HEK293 (cell line): ENCODE data around the gene COL5A1.

Experiments used
- CTCF ChIA-PET: fragments of 350-600 bp; formaldehyde crosslinking; extraction: SDS; loops from one replicate; lab custom pipeline; 2021; ENCODE audit warnings: antibody characterized with exemption; lab: Yijun Ruan, JAX
- POLR2A ChIA-PET: fragments of 300-600 bp; formaldehyde crosslinking; extraction: SDS; loops from one replicate; lab custom pipeline; 2020; ENCODE audit warnings: antibody characterized with exemption, inconsistent platforms; lab: Yijun Ruan, JAX
- H3K27ac ChIP-seq: fragments of 200-500 bp; sonication (Bioruptor generic); 2 replicates; pipeline ENCODE4 v1.5.1; 2014; ENCODE audit warnings: low read depth, low read length, control low read depth, inconsistent platforms; ENCODE audit errors: extremely low read depth
- H3K36me3 ChIP-seq, 2 experiments: fragments of 200-500 bp in 1 of 2; sonication (Bioruptor generic) in 1 of 2; 1 replicate in 1 of 2; 2 replicates in 1 of 2; pipeline ENCODE4 v1.5.1; 2014 to 2017; ENCODE audit warnings: inconsistent platforms in 2 of 2, low read length in 2 of 2; ENCODE audit not compliant: control insufficient read depth in 2 of 2, insufficient read depth in 1 of 2
- H3K4me1 ChIP-seq: fragments of 200-500 bp; sonication (Bioruptor generic); 2 replicates; pipeline ENCODE4 v1.5.1; 2014; ENCODE audit warnings: mild to moderate bottlenecking, low read length, inconsistent platforms; ENCODE audit not compliant: control insufficient read depth, insufficient read depth
- H3K4me3 ChIP-seq: 2 replicates; pipeline ENCODE4 v1.5.1; 2011; ENCODE audit warnings: low read depth, mild to moderate bottlenecking, control low read depth, low read length, moderate library complexity
- H3K9me3 ChIP-seq: fragments of 200-500 bp; sonication (Bioruptor generic); 2 replicates; pipeline ENCODE4 v1.5.1; 2014; ENCODE audit warnings: low read depth, low read length, inconsistent platforms; ENCODE audit not compliant: control insufficient read depth, insufficient read depth
- GFI1B ChIP-seq: fragments of 450-650 bp; formaldehyde crosslinking; IDR thresholded peaks from 2 replicates; pipeline ENCODE4 v1.5.1; 2016; ENCODE audit warnings: missing biosample characterization, missing genetic modification characterization
- SALL2 ChIP-seq: fragments of 450-650 bp; formaldehyde crosslinking; IDR thresholded peaks from 2 replicates; pipeline ENCODE4 v1.5.0; 2017; ENCODE audit warnings: missing biosample characterization, mild to moderate bottlenecking, missing genetic modification characterization, borderline replicate concordance
- SETDB1 ChIP-seq: IDR thresholded peaks from one replicate; pipeline ENCODE4 v1.6.1; 2017; ENCODE audit warnings: mild to moderate bottlenecking, low read length, moderate library complexity, mixed read lengths; ENCODE audit not compliant: insufficient read length
- SP7 ChIP-seq: fragments of 450-650 bp; formaldehyde crosslinking; IDR thresholded peaks from 2 replicates; pipeline ENCODE4 v1.5.1; 2016; ENCODE audit warnings: missing biosample characterization, missing genetic modification characterization
- ZFP69B ChIP-seq: fragments of 450-650 bp; formaldehyde crosslinking; IDR thresholded peaks from 2 replicates; pipeline ENCODE4 v1.5.1; 2016; ENCODE audit warnings: missing biosample characterization, missing genetic modification characterization
- ZNF140 ChIP-seq: fragments of 450-650 bp; formaldehyde crosslinking; IDR thresholded peaks from 2 replicates; pipeline ENCODE4 v1.5.1; 2016; ENCODE audit warnings: missing biosample characterization, missing genetic modification characterization
- ZNF146 ChIP-seq: fragments of 450-650 bp; formaldehyde crosslinking; IDR thresholded peaks from 2 replicates; pipeline ENCODE4 v1.5.1; 2016; ENCODE audit warnings: missing biosample characterization, missing genetic modification characterization
- ZNF175 ChIP-seq: fragments of 450-650 bp; formaldehyde crosslinking; IDR thresholded peaks from 2 replicates; pipeline ENCODE4 v1.5.1; 2016; ENCODE audit warnings: missing biosample characterization, missing genetic modification characterization
- ZNF2 ChIP-seq: fragments of 450-650 bp; formaldehyde crosslinking; IDR thresholded peaks from 2 replicates; pipeline ENCODE4 v1.5.1; 2016; ENCODE audit warnings: missing biosample characterization, missing genetic modification characterization
- ZNF202 ChIP-seq: fragments of 450-650 bp; formaldehyde crosslinking; IDR thresholded peaks from 2 replicates; pipeline ENCODE4 v1.5.1; 2016; ENCODE audit warnings: missing biosample characterization, missing genetic modification characterization, borderline replicate concordance
- ZNF274 ChIP-seq, 2 experiments: fragments of 200-500 bp in 1 of 2; fragments of 450-650 bp in 1 of 2; sonication (Bioruptor generic) in 1 of 2; formaldehyde crosslinking in 1 of 2; IDR thresholded peaks; 2 replicates each; pipeline versions ENCODE4 v1.5.1 to v1.6.1; 2014 to 2016; ENCODE audit warnings: borderline replicate concordance in 1 of 2, inconsistent platforms in 1 of 2, low read length in 1 of 2, missing biosample characterization in 1 of 2, missing genetic modification characterization in 1 of 2
- ZNF621 ChIP-seq: fragments of 450-650 bp; formaldehyde crosslinking; IDR thresholded peaks from 2 replicates; pipeline ENCODE4 v1.5.1; 2017; ENCODE audit warnings: missing biosample characterization, missing genetic modification characterization
- ZNF701 ChIP-seq: fragments of 450-650 bp; formaldehyde crosslinking; IDR thresholded peaks from 2 replicates; pipeline ENCODE4 v1.5.1; 2016; ENCODE audit warnings: missing biosample characterization, missing genetic modification characterization
- ZSCAN16 ChIP-seq: fragments of 450-650 bp; formaldehyde crosslinking; IDR thresholded peaks from 2 replicates; pipeline ENCODE4 v1.5.1; 2016; ENCODE audit warnings: missing biosample characterization, missing genetic modification characterization
- ZSCAN30 ChIP-seq: fragments of 450-650 bp; IDR thresholded peaks from 2 replicates; pipeline ENCODE4 v1.5.1; 2018; ENCODE audit warnings: missing biosample characterization, mild to moderate bottlenecking, missing genetic modification characterization, moderate library complexity
- TF ChIP-seq, protein P1 (sequence below): fragments of 450-650 bp; formaldehyde crosslinking; IDR thresholded peaks from 2 replicates; pipeline ENCODE4 v1.5.1; 2016; ENCODE audit warnings: missing biosample characterization, missing genetic modification characterization
- TF ChIP-seq, protein P2 (sequence below): fragments of 450-650 bp; formaldehyde crosslinking; IDR thresholded peaks from 2 replicates; pipeline ENCODE4 v1.5.1; 2016; ENCODE audit warnings: missing biosample characterization, missing genetic modification characterization
- TF ChIP-seq, protein P3 (sequence below): fragments of 450-650 bp; formaldehyde crosslinking; IDR thresholded peaks from 2 replicates; pipeline ENCODE4 v1.5.1; 2017; ENCODE audit warnings: missing biosample characterization, missing genetic modification characterization
- TF ChIP-seq, protein P4 (sequence below): fragments of 450-650 bp; formaldehyde crosslinking; IDR thresholded peaks from 2 replicates; pipeline ENCODE4 v1.5.1; 2016; ENCODE audit warnings: missing biosample characterization, missing genetic modification characterization

The COL5A1 gene

DNA sequence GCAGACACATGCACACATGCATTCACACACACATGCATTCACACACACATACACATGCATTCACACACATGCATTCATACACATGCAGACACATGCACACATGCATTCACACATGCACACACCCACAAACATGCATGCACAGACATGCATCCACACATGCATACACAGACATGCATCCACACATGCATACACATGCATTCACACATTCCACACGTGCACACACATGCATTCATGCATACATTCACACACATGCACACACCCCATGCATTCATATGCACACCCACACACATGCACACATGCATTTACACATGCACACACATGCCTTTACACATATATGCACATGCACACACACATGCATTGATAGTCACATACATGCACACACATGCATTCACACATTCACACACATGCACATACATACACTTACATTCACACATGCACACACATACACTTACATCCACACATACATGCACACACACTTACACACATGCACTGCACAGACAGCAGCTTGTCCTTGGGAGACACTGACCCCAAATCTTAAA is 106.4 kb downstream of the COL5A1 start:
- H3K4me3 ChIP-seq: no peak overlapping the region
- no peak overlapping the region for H3K27ac ChIP-seq
- no peaks in the 10 kb centered on the region for H3K4me1 ChIP-seq
- H3K36me3 ChIP-seq: peaks cover 0 to 18% of the 10 kb centered on the region in 2 experiments; a peak in 1 of 3 replicates
- ChIA-PET POLR2A (no interaction called here), CTCF (interaction anchor here (0.6 kb wide), 1 partner anchor 338 kb away, joined by 3 read pairs; no protein-coding TSS in a partner anchor)
- TF ChIP-seq, protein P1, sequence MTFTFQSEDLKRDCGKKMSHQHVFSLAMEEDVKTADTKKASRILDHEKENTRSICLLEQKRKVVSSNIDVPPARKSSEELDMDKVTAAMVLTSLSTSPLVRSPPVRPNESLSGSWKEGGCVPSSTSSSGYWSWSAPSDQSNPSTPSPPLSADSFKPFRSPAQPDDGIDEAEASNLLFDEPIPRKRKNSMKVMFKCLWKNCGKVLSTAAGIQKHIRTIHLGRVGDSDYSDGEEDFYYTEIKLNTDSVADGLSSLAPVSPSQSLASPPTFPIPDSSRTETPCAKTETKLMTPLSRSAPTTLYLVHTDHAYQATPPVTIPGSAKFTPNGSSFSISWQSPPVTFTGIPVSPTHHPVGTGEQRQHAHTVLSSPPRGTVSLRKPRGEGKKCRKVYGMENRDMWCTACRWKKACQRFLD (tag by site-specific recombination): no peak
- TF ChIP-seq, protein P2, sequence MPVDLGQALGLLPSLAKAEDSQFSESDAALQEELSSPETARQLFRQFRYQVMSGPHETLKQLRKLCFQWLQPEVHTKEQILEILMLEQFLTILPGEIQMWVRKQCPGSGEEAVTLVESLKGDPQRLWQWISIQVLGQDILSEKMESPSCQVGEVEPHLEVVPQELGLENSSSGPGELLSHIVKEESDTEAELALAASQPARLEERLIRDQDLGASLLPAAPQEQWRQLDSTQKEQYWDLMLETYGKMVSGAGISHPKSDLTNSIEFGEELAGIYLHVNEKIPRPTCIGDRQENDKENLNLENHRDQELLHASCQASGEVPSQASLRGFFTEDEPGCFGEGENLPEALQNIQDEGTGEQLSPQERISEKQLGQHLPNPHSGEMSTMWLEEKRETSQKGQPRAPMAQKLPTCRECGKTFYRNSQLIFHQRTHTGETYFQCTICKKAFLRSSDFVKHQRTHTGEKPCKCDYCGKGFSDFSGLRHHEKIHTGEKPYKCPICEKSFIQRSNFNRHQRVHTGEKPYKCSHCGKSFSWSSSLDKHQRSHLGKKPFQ (tag by site-specific recombination): peak; percentile 70; the same call in 1 of the 2 replicates
- 0 out of 2 replicates have a peak, but pooled peaks have one; percentile 44 for TF ChIP-seq ZNF621 (tag by site-specific recombination)
- TF ChIP-seq ZFP69B (tag by site-specific recombination): no peak
- TF ChIP-seq, protein P3, sequence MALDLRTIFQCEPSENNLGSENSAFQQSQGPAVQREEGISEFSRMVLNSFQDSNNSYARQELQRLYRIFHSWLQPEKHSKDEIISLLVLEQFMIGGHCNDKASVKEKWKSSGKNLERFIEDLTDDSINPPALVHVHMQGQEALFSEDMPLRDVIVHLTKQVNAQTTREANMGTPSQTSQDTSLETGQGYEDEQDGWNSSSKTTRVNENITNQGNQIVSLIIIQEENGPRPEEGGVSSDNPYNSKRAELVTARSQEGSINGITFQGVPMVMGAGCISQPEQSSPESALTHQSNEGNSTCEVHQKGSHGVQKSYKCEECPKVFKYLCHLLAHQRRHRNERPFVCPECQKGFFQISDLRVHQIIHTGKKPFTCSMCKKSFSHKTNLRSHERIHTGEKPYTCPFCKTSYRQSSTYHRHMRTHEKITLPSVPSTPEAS (tag by site-specific recombination): peak; percentile 77
- TF ChIP-seq SALL2: no peak
- TF ChIP-seq, all 188 proteins: peak for 3
- no peaks in the 10 kb centered on the region for H3K9me3 ChIP-seq

DNA sequence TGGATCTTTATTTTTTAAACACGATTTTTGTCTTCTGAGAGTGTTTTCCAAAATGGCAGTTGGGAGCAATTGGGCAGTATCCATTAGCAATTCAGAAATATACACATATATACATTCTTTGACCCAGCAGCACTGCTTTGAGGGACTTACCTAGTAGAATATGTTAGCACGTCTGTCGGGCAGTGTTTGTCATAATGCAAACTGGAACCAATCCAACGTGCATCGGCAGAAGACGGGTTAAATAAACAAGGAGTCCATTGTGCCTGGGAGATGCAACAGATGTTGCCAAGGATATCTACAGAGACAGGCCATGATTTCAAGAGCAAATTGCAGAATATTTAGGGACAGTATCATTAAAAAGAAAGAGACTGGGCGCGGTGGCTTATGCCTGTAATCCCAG is 107.0 kb downstream of the COL5A1 start:
- H3K4me3 ChIP-seq: no peak overlapping the region
- CTCF ChIA-PET: interaction anchor here (0.6 kb wide), 1 partner anchor 23 kb away, joined by 3 read pairs; no protein-coding TSS in a partner anchor

More for the DNA sequence above, 107.0 kb downstream of the COL5A1 start:
- no peak overlapping the region for H3K27ac ChIP-seq
- H3K9me3 ChIP-seq: no peaks in the 10 kb centered on the region
- peaks cover 0 to 18% of the 10 kb centered on the region in 2 experiments; a peak in 1 of 3 replicates for H3K36me3 ChIP-seq
- no peak for TF ChIP-seq ZSCAN16 (tag by site-specific recombination)
- TF ChIP-seq ZNF146 (tag by site-specific recombination): no peak
- TF ChIP-seq ZSCAN30 (tag by site-specific recombination): no peak
- no peak for TF ChIP-seq ZNF202
- TF ChIP-seq ZNF175 (tag by site-specific recombination): no peak
- no peak for TF ChIP-seq ZNF701 (tag by site-specific recombination)
- TF ChIP-seq ZNF140: no peak
- no peak for TF ChIP-seq ZNF2 (tag by site-specific recombination)
- no peak for TF ChIP-seq SP7 (tag by site-specific recombination)
- no peak for TF ChIP-seq GFI1B (tag by site-specific recombination)
- TF ChIP-seq ZNF274 (IDR thresholded peaks at IDR 0.05; ENCODE audit: low read length): no peak
- no peak for TF ChIP-seq ZNF274 (tag by site-specific recombination; IDR thresholded peaks at IDR 0.05; ENCODE audit: borderline replicate concordance)
- TF ChIP-seq, protein P2 (tag by site-specific recombination): no peak
- TF ChIP-seq SALL2: no peak
- TF ChIP-seq, protein P4, sequence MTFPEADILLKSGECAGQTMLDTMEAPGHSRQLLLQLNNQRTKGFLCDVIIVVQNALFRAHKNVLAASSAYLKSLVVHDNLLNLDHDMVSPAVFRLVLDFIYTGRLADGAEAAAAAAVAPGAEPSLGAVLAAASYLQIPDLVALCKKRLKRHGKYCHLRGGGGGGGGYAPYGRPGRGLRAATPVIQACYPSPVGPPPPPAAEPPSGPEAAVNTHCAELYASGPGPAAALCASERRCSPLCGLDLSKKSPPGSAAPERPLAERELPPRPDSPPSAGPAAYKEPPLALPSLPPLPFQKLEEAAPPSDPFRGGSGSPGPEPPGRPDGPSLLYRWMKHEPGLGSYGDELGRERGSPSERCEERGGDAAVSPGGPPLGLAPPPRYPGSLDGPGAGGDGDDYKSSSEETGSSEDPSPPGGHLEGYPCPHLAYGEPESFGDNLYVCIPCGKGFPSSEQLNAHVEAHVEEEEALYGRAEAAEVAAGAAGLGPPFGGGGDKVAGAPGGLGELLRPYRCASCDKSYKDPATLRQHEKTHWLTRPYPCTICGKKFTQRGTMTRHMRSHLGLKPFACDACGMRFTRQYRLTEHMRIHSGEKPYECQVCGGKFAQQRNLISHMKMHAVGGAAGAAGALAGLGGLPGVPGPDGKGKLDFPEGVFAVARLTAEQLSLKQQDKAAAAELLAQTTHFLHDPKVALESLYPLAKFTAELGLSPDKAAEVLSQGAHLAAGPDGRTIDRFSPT: no peak
- no peak for TF ChIP-seq SETDB1
- TF ChIP-seq, all 188 proteins: peak for 0
- POLR2A ChIA-PET: no interaction called here
- no peaks in the 10 kb centered on the region for H3K4me1 ChIP-seq
